ENCODE measurements around the gene LAMA5. TPM values are rescaled to one million over a fixed set of nuclear protein-coding genes. Genes with fewer than 3 reads are reported as not detected.
A peak's percentile ranks its signal among the peaks of the same experiment; 100 is the strongest.
"Not testable (repeated sequence)": the region's sequence is repeated elsewhere in the genome, so short reads cannot be mapped to it uniquely, and the experiment has no call there.

LAMA5 gene
- total RNA-seq, 1 donor from 2014 or later = 601 TPM

GRCh38 chr20:62378215-62378614 is 11.1 kb upstream of the LAMA5 start:
- Mint-ChIP-seq H3K4me3 (no peak overlapping the region), H3K36me3 (peaks cover 11% of the 10 kb centered on the region), H3K4me1 (peaks cover 46% of the 10 kb centered on the region), H3K27me3 (ENCODE audit: low read depth) (no peaks in the 10 kb centered on the region), H3K9me3 (peaks cover 5% of the 10 kb centered on the region), H3K27ac (peak overlapping the region; percentile 97)
- TF ChIP-seq, protein P1, sequence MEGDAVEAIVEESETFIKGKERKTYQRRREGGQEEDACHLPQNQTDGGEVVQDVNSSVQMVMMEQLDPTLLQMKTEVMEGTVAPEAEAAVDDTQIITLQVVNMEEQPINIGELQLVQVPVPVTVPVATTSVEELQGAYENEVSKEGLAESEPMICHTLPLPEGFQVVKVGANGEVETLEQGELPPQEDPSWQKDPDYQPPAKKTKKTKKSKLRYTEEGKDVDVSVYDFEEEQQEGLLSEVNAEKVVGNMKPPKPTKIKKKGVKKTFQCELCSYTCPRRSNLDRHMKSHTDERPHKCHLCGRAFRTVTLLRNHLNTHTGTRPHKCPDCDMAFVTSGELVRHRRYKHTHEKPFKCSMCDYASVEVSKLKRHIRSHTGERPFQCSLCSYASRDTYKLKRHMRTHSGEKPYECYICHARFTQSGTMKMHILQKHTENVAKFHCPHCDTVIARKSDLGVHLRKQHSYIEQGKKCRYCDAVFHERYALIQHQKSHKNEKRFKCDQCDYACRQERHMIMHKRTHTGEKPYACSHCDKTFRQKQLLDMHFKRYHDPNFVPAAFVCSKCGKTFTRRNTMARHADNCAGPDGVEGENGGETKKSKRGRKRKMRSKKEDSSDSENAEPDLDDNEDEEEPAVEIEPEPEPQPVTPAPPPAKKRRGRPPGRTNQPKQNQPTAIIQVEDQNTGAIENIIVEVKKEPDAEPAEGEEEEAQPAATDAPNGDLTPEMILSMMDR (IDR thresholded peaks at IDR 0.05; ENCODE audit: unreplicated experiment) = no peak
- DNase-seq (ENCODE audit: low spot score in 2 of 2, unreplicated experiment in 2 of 2) = peak in 1 of 2 experiments; percentile 65

GRCh38 chr20:62377615-62378178 is 10.6 kb upstream of the LAMA5 start:
- Mint-ChIP-seq H3K4me3 (no peak overlapping the region), H3K27me3 (ENCODE audit: low read depth) (no peaks in the 10 kb centered on the region), H3K27ac (peak overlapping the region; percentile 97), H3K4me1 (peaks cover 46% of the 10 kb centered on the region), H3K36me3 (peaks cover 9% of the 10 kb centered on the region), H3K9me3 (peaks cover 5% of the 10 kb centered on the region)
- DNase-seq (ENCODE audit: low spot score in 2 of 2, unreplicated experiment in 2 of 2) = no peak
- TF ChIP-seq, protein P1 (IDR thresholded peaks at IDR 0.05; ENCODE audit: unreplicated experiment) = no peak

GRCh38 chr20:62377064-62377461 is 10.0 kb upstream of the LAMA5 start:
- no peak for DNase-seq (ENCODE audit: low spot score in 2 of 2, unreplicated experiment in 2 of 2)
- TF ChIP-seq, protein P1 (IDR thresholded peaks at IDR 0.05; ENCODE audit: unreplicated experiment) = no peak
- Mint-ChIP-seq H3K27me3 (ENCODE audit: low read depth) (no peaks in the 10 kb centered on the region), H3K36me3 (peaks cover 6% of the 10 kb centered on the region), H3K9me3 (peaks cover 4% of the 10 kb centered on the region), H3K4me3 (no peak overlapping the region), H3K27ac (peak overlapping the region; percentile 97), H3K4me1 (peaks cover 43% of the 10 kb centered on the region)

- H3K36me3 Mint-ChIP-seq = peaks cover 2% of the 10 kb centered on the region
- no peak overlapping the region for H3K4me3 Mint-ChIP-seq
- peak; percentile 78 to 84 for DNase-seq (ENCODE audit: low spot score in 2 of 2, unreplicated experiment in 2 of 2)
- H3K27ac Mint-ChIP-seq = peak overlapping the region; percentile 97
- H3K27me3 Mint-ChIP-seq (ENCODE audit: low read depth) = no peaks in the 10 kb centered on the region
- H3K4me1 Mint-ChIP-seq = peaks cover 43% of the 10 kb centered on the region
- H3K9me3 Mint-ChIP-seq = no peaks in the 10 kb centered on the region
- TF ChIP-seq, protein P1 (IDR thresholded peaks at IDR 0.05; ENCODE audit: unreplicated experiment) = peak; percentile 39
Observed at GRCh38 chr20:62376112-62377063, 9.3 kb upstream of the LAMA5 start.

- Mint-ChIP-seq H3K36me3 (peaks cover 2% of the 10 kb centered on the region), H3K27me3 (ENCODE audit: low read depth) (no peaks in the 10 kb centered on the region), H3K4me3 (no peak overlapping the region), H3K27ac (peak overlapping the region; percentile 92), H3K4me1 (peaks cover 45% of the 10 kb centered on the region), H3K9me3 (no peaks in the 10 kb centered on the region)
- TF ChIP-seq, protein P1 (IDR thresholded peaks at IDR 0.05; ENCODE audit: unreplicated experiment) = no peak
- no peak for DNase-seq (ENCODE audit: low spot score in 2 of 2, unreplicated experiment in 2 of 2)
Observed at GRCh38 chr20:62374331-62375152, 7.4 kb upstream of the LAMA5 start.

DNA sequence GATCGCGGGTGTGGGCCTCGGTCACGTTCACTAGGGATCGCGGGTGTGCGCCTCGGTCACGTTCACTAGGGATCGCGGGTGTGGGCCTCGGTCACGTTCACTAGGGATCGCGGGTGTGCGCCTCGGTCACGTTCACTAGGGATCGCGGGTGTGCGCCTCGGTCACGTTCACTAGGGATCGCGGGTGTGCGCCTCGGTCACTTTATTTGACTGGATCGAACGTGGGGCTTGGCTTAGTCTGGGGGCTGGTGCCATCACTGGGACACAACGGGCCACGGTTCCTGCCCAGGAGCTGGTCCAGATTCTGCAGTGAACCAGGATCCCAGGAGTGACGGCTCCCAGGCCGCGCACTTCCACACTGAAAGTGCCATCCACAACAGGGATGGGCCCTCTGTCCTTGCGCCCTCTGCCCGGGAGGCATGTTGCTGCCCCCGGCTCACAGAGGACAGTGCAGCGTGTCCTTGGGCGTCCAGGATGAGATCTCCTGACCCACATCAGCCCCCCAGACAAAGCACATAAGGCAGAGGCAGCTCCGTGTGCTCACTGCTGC is 6.6 kb upstream of the LAMA5 start:
- not testable (repeated sequence) for H3K4me3 Mint-ChIP-seq

More for the DNA sequence above, 6.6 kb upstream of the LAMA5 start:
- H3K27me3 Mint-ChIP-seq (ENCODE audit: low read depth); DNase-seq (ENCODE audit: low spot score in 2 of 2, unreplicated experiment in 2 of 2); H3K36me3 Mint-ChIP-seq; H3K9me3 Mint-ChIP-seq: not testable (repeated sequence)
- H3K4me1 Mint-ChIP-seq = peaks cover 49% of the 10 kb centered on the region
- H3K27ac Mint-ChIP-seq = peak overlapping the region; percentile 92
